HG02623 (cell line): ENCODE measurements around the gene AKAP14.
A peak's percentile ranks its signal among the peaks of the same experiment; 100 is the strongest.
"Not testable (repeated sequence)": the region's sequence is repeated elsewhere in the genome, so short reads cannot be mapped to it uniquely, and the experiment has no call there.

ENCODE experiments used
- ATAC-seq: cut with Tn5 transposase; IDR thresholded peaks from one replicate; pipeline ENCODE4 v1.9.1; 2021; ENCODE audit warnings: moderate library complexity; ENCODE audit not compliant: unreplicated experiment

The AKAP14 gene

GRCh38 chrX:119895843-119896326 lies at the start of gene AKAP14:
Gene AKAP14, plus strand, starts transcription at chrX:119895893. Its CDS starts 7,331 bp downstream, at chrX:119903224.
- ATAC-seq = no peak

- ATAC-seq = peak; percentile 96
These were observed 43.0 kb upstream of the AKAP14 start, which contains the start of gene UPF3B for GRCh38 chrX:119852382-119853353. Gene UPF3B, minus strand, starts transcription at chrX:119852963. Its CDS starts 35 bp downstream, at chrX:119852928.

- ATAC-seq = no peak
These were observed 42.2 kb upstream of the AKAP14 start for GRCh38 chrX:119853444-119853843.

GRCh38 chrX:119870626-119871131 lies 25.0 kb upstream of the AKAP14 start:
- ATAC-seq = no peak

GRCh38 chrX:119871245-119871598 lies 24.5 kb upstream of the AKAP14 start:
- peak; percentile 31 for ATAC-seq

GRCh38 chrX:119871599-119872395 lies 23.9 kb upstream of the AKAP14 start, which contains the start of the genes NDUFA1 and RNF113A:
Gene NDUFA1, plus strand, starts transcription at chrX:119871832. Its CDS starts 80 bp downstream, at chrX:119871912.
Gene RNF113A, minus strand, starts transcription at chrX:119871733. Its CDS starts 120 bp downstream, at chrX:119871613.
- ATAC-seq = peak; percentile 94

GRCh38 chrX:119878740-119879139 lies 17.0 kb upstream of the AKAP14 start:
- ATAC-seq = no peak

- no peak for ATAC-seq
These were observed 15.6 kb upstream of the AKAP14 start for GRCh38 chrX:119880076-119880475.

GRCh38 chrX:119880552-119881437 lies 14.9 kb upstream of the AKAP14 start:
- no peak for ATAC-seq

- no peak for ATAC-seq
These were observed 9.9 kb upstream of the AKAP14 start for GRCh38 chrX:119885554-119886428.

- peak; percentile 72 for ATAC-seq
These were observed 7.8 kb upstream of the AKAP14 start for GRCh38 chrX:119887721-119888425.

- ATAC-seq = not testable (repeated sequence)
These were observed 5.1 kb upstream of the AKAP14 start for GRCh38 chrX:119890626-119891025.

GRCh38 chrX:119891961-119892692 lies 3.6 kb upstream of the AKAP14 start:
- not testable (repeated sequence) for ATAC-seq

GRCh38 chrX:119899125-119899524 lies 3.4 kb downstream of the AKAP14 start:
- no peak for ATAC-seq

- no peak for ATAC-seq
These were observed 5.3 kb downstream of the AKAP14 start for GRCh38 chrX:119900976-119901375.

- ATAC-seq = no peak
These were observed 20.6 kb downstream of the AKAP14 start for GRCh38 chrX:119916310-119916709.

- ATAC-seq = no peak
These were observed 22.2 kb downstream of the AKAP14 start for GRCh38 chrX:119917877-119918276.
